IMR-90 (cell line): ENCODE results near the gene DYNLT2B. TPM values are rescaled to one million over a fixed set of nuclear protein-coding genes. Genes with fewer than 3 reads are reported as not detected.
"Not testable (repeated sequence)": the region's sequence is repeated elsewhere in the genome, so short reads cannot be mapped to it uniquely, and the experiment has no call there.

Experiments used
- ATAC-seq: fragments of 200-7000 bp; cut with Tn5 transposase; 2 replicates; pipeline ENCODE4 v1.9.1; 2020; ENCODE audit warnings: low read depth, mild to moderate bottlenecking, moderate library complexity
- BruUV-seq: library from RNA; stranded (reverse); fragments of 400-500 nt; replicated peaks from 2 replicates; lab custom pipeline; 2021; lab: Mats Ljungman, UMichigan
- CTCF ChIA-PET: fragments of 300-600 bp; formaldehyde crosslinking; extraction: SDS; loops from one replicate; lab custom pipeline; 2021; ENCODE audit warnings: antibody characterized with exemption; lab: Yijun Ruan, JAX
- POLR2A ChIA-PET: fragments of 300-600 bp; sonication (Branson Sonifier 250); formaldehyde crosslinking; loops from one replicate; lab custom pipeline; 2022; ENCODE audit warnings: antibody characterized with exemption; ENCODE audit not compliant: unreplicated experiment; lab: Charles Lee
- DNase-seq: peaks from one replicate; pipeline ENCODE4 v3.0.0; 2013
- H2AFZ ChIP-seq: replicated peaks from 2 replicates; pipeline ENCODE3; 2013; ENCODE audit warnings: low read length, mild to moderate bottlenecking; ENCODE audit not compliant: poor library complexity
- H2AK5ac ChIP-seq: 2 replicates; pipeline ENCODE4 v1.6.1; 2013; ENCODE audit warnings: low read depth, low read length, inconsistent platforms
- H2AK9ac ChIP-seq: replicated peaks from 2 replicates; pipeline ENCODE3; 2013; ENCODE audit warnings: mild to moderate bottlenecking, low read depth, low read length, moderate library complexity; ENCODE audit not compliant: poor library complexity
- H2BK120ac ChIP-seq: 2 replicates; pipeline ENCODE4 v1.6.1; 2013; ENCODE audit warnings: low read depth, low read length, inconsistent platforms
- H2BK15ac ChIP-seq: 3 replicates; pipeline ENCODE4 v1.6.1; 2013; ENCODE audit warnings: low read depth, low read length, inconsistent platforms
- H2BK20ac ChIP-seq: 2 replicates; pipeline ENCODE4 v1.6.1; 2013; ENCODE audit warnings: low read depth, mild to moderate bottlenecking, inconsistent platforms, low read length, moderate library complexity
- H2BK5ac ChIP-seq: 2 replicates; pipeline ENCODE4 v1.6.1; 2013; ENCODE audit warnings: mild to moderate bottlenecking, low read depth, low read length, inconsistent platforms; ENCODE audit not compliant: poor library complexity, severe bottlenecking
- H3K14ac ChIP-seq: replicated peaks from 2 replicates; pipeline ENCODE4 v1.6.1; 2013; ENCODE audit warnings: low read depth, low read length, inconsistent platforms
- H3K18ac ChIP-seq: 2 replicates; pipeline ENCODE4 v1.6.1; 2013; ENCODE audit warnings: low read depth, low read length, control low read depth
- H3K23ac ChIP-seq: 2 replicates; pipeline ENCODE4 v1.6.1; 2013; ENCODE audit warnings: low read depth, low read length, inconsistent platforms
- H3K27ac ChIP-seq: 2 replicates; pipeline ENCODE4 v1.5.1; 2013; ENCODE audit warnings: mild to moderate bottlenecking, control low read depth, low read length; ENCODE audit not compliant: insufficient read depth
- H3K27me3 ChIP-seq: 2 replicates; pipeline ENCODE4 v1.6.1; 2013; ENCODE audit warnings: low read length; ENCODE audit not compliant: control insufficient read depth, insufficient read depth
- H3K36me3 ChIP-seq: 2 replicates; pipeline ENCODE4 v1.6.1; 2013; ENCODE audit warnings: low read length, mixed read lengths; ENCODE audit not compliant: control insufficient read depth, insufficient read depth
- H3K4ac ChIP-seq: 2 replicates; pipeline ENCODE4 v1.6.1; 2013; ENCODE audit warnings: low read depth, low read length, inconsistent platforms
- H3K4me1 ChIP-seq: 2 replicates; pipeline ENCODE4 v1.6.1; 2013; ENCODE audit warnings: low read length, mixed read lengths; ENCODE audit not compliant: control insufficient read depth, insufficient read depth
- H3K4me2 ChIP-seq: 2 replicates; pipeline ENCODE4 v1.6.1; 2013; ENCODE audit warnings: low read depth, mild to moderate bottlenecking, control low read depth, low read length, moderate library complexity
- H3K4me3 ChIP-seq: 2 replicates; pipeline ENCODE4 v1.5.1; 2013; ENCODE audit warnings: low read depth, mild to moderate bottlenecking, control low read depth, low read length, moderate library complexity; ENCODE audit not compliant: insufficient read depth
- H3K56ac ChIP-seq: 2 replicates; pipeline ENCODE4 v1.6.1; 2013; ENCODE audit warnings: low read length, inconsistent platforms; ENCODE audit not compliant: insufficient read depth; ENCODE audit errors: extremely low read depth
- H3K79me1 ChIP-seq, 2 experiments: 2 replicates each; pipeline ENCODE4 v1.6.1; 2013; ENCODE audit warnings: low read length in 2 of 2, inconsistent platforms in 1 of 2, low read depth in 1 of 2
- H3K9ac ChIP-seq: 2 replicates; pipeline ENCODE4 v1.6.1; 2013; ENCODE audit warnings: low read depth, low read length, control low read depth
- H3K9me1 ChIP-seq: 2 replicates; pipeline ENCODE4 v1.6.1; 2013; ENCODE audit warnings: low read length, inconsistent platforms; ENCODE audit not compliant: insufficient read depth
- H3K9me3 ChIP-seq: 2 replicates; pipeline ENCODE4 v1.6.1; 2013; ENCODE audit warnings: low read length; ENCODE audit not compliant: control insufficient read depth, insufficient read depth
- H4K20me1 ChIP-seq: 2 replicates; pipeline ENCODE4 v1.6.1; 2013; ENCODE audit warnings: low read length, inconsistent platforms; ENCODE audit not compliant: insufficient read depth
- H4K5ac ChIP-seq: 2 replicates; pipeline ENCODE4 v1.6.1; 2013; ENCODE audit warnings: mild to moderate bottlenecking, low read depth, low read length, control low read depth
- H4K8ac ChIP-seq, 2 experiments: 2 replicates each; pipeline ENCODE4 v1.6.1; 2013; ENCODE audit warnings: low read depth in 2 of 2, low read length in 2 of 2, control low read depth in 1 of 2, inconsistent platforms in 1 of 2
- H4K91ac ChIP-seq: 2 replicates; pipeline ENCODE4 v1.6.1; 2013; ENCODE audit warnings: low read depth, low read length, inconsistent platforms; ENCODE audit not compliant: insufficient read depth
- WGBS, 2 experiments: methylation state at CpG; one replicate each; pipeline versions ENCODE4 v1.1.5 to v1.1.7; 2013; ENCODE audit warnings: missing lambda C conversion rate in 2 of 2; ENCODE audit not compliant: insufficient read length in 1 of 2; ENCODE audit errors: extremely low coverage in 2 of 2; 5-methylcytosine and 5-hydroxymethylcytosine counted together
- dilution Hi-C: fragments of 300-500 bp; cut with HindIII; formaldehyde crosslinking; loops from one replicate; pipeline ENCODE4 v1.14.3; 2018; ENCODE audit warnings: low sequenced_read_pairs; ENCODE audit not compliant: unreplicated experiment
- in situ Hi-C: fragments of 300-500 bp; cut with MboI; formaldehyde crosslinking; loops from 3 replicates; pipeline ENCODE4 v1.14.3; 2019; ENCODE audit warnings: low sequenced_read_pairs, inconsistent platforms, mixed read lengths
- intact Hi-C: fragments of 100-400 bp; cut with micrococcal nuclease; formaldehyde crosslinking; loops from 2 replicates; pipeline ENCODE4 v1.10.0; 2022
- polyA plus RNA-seq, 3 experiments: library from polyadenylated mRNA; depleted of rRNA; stranded (reverse); fragments of >200 nt; gene quantifications; 2 replicates each; pipeline ENCODE4 v1.2.3, GENCODE V29; 2012; ENCODE audit warnings: low replicate concordance in 1 of 3
- total RNA-seq: library from RNA; depleted of rRNA; stranded (reverse); fragments of >200 nt; gene quantifications from 2 replicates; pipeline ENCODE4 v1.2.3, GENCODE V29; 2012

Gene DYNLT2B
- total and polyA plus RNA-seq, 2 of the 4 experiments (the other 2 are of a cell fraction), result 2.2 to 6.0 TPM

- peaks cover 58% of the 10 kb centered on the region for H3K36me3 ChIP-seq
- H4K5ac ChIP-seq, H2BK120ac ChIP-seq, intact Hi-C loops, H3K4ac ChIP-seq, H3K4me3 ChIP-seq, H2BK5ac ChIP-seq, H3K27ac ChIP-seq, H3K9ac ChIP-seq, H3K56ac ChIP-seq, H3K9me1 ChIP-seq, ATAC-seq, H3K18ac ChIP-seq, H2AFZ ChIP-seq, H2BK20ac ChIP-seq, in situ Hi-C loops, dilution Hi-C loops, H4K20me1 ChIP-seq, CTCF ChIA-PET, H4K8ac ChIP-seq, H2AK5ac ChIP-seq, POLR2A ChIA-PET, H3K27me3 ChIP-seq, H3K23ac ChIP-seq, H3K9me3 ChIP-seq, H2AK9ac ChIP-seq, H3K4me1 ChIP-seq, H2BK15ac ChIP-seq, H3K4me2 ChIP-seq, H4K91ac ChIP-seq, DNase-seq, BruUV-seq, H3K14ac ChIP-seq: not testable (repeated sequence)
- peaks cover 5 to 17% of the 10 kb centered on the region in 2 experiments; a peak in 3 of 4 replicates for H3K79me1 ChIP-seq
- no CpG with 5 or more reads among the region's 4 CpGs for WGBS, 2 experiments
Observed at GRCh38 chr3:196358540-196358939, 40.5 kb upstream of the DYNLT2B start.
